GM10266 (cell line): Measurements from ENCODE around the gene FES.

Experiments
- DNase-seq: peaks from one replicate; pipeline ENCODE4 v3.0.0; 2012; ENCODE audit errors: extremely low spot score
- CTCF ChIP-seq: IDR thresholded peaks from 2 replicates; pipeline ENCODE4 v1.5.1; 2012; ENCODE audit warnings: mild to moderate bottlenecking, low read depth; ENCODE audit not compliant: control insufficient read depth, insufficient read depth; ENCODE audit errors: missing control alignments

Gene FES

DNA sequence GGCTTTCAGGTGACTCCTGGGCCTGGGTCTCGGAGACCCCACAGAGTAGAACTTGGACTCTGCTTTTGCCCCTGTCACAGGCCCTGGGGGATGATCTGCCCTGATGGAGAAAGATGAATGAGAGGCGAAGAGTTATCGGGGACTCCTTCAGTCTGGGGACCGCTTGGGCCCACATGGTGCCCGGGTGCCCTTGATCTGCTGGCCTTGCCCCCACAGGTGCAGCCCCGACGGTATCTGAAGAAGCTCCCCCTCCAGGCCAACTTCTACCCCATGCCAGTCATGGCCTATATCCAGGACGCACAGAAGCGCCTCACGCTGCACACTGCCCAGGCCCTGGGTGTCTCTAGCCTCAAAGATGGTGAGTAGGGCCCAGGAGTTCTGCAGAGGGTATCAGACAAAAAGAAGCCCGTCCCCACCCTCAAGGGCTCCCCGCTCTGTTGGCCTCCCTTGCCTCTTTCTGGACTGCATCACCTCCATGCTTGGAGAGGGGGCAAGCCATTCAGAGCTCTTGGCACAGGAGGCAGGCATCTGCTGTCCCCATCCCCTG lies 29.2 kb downstream of the FES start:
- TF ChIP-seq CTCF = no peak

GRCh38 chr15:90914305-90915080 lies 30.2 kb downstream of the FES start:
- no peak for TF ChIP-seq CTCF
- DNase-seq = no peak

More for the DNA sequence above, 29.2 kb downstream of the FES start:
- DNase-seq = no peak

DNA sequence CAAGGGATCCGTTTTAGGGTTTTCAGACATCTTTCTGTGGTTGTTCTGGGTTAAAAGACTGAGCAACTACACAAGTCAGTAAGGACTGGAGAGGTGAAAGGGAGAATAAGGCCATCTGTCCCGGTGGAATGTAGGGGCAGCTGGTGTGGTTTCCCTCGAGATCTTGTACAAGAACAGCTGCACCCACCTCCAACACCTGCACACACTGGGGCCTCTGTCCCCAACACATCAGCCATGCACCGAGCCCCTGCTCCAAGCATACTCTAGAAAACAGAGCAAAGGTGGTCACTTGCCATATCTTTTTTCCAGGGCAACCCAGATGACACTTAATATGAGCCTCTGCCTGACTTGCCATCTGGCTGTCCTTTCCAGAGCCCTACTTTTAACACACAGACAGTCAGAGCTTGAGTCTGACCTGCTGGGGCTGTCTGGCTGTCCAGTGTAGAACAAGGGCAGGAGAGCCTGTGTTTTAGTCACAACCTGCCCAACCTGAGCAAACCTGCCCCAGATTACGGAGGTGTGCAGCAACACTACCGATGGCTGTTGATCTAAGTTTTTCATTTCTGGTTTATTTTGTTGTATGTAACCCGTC lies 31.0 kb downstream of the FES start:
- no peak for DNase-seq

DNA sequence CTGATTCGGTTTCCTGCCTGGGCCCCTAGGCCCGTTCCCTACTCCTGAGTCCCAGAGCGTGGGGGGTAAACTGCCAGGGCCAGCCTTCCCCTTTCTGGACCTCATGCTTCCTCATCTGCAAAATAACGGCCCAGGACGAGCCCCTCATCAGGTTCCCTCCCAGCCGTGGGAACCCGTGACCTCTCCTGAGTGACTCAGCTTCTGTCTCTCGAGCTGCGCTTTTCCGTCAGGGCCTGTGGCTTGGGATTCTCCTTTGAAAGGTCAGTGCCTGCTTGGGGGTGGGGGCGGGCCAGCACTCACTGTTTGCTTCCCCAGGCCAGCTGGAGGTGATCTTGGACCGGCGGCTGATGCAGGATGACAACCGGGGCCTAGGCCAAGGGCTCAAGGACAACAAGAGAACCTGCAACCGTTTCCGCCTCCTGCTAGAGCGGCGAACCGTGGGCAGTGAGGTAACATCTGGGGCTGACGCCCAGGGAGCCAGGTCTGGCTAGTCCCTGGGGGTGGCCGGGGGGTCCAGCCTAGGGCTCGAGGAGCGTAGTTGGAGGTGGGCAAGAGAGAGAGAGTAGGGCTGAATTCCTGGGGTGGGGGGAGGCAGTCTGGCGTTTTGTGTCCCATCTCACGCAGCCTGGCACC lies 31.6 kb downstream of the FES start:
- TF ChIP-seq CTCF = no peak
- no peak for DNase-seq

More for the DNA sequence above, 31.0 kb downstream of the FES start:
- TF ChIP-seq CTCF = no peak

DNA sequence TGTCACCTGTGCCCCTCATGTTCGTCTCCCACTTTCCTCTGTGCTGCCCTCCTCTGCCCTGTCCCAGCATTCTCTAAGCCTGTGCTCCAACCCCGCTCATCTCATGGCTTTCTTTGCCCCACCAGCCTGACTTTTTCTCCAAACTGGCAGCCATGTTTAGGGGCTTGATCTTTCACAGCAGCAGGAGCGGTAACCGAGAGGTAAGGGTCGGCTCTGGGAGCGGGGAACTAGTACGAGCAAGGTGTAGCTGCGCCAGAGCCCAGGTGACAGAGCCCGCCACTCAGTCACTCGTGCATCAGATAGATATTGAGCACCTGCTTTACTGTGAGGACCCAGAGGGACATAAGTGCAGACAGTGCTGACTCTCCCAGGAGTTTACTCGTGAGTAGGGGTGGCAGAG lies 32.2 kb downstream of the FES start:
- no peak for DNase-seq
- no peak for TF ChIP-seq CTCF

DNA sequence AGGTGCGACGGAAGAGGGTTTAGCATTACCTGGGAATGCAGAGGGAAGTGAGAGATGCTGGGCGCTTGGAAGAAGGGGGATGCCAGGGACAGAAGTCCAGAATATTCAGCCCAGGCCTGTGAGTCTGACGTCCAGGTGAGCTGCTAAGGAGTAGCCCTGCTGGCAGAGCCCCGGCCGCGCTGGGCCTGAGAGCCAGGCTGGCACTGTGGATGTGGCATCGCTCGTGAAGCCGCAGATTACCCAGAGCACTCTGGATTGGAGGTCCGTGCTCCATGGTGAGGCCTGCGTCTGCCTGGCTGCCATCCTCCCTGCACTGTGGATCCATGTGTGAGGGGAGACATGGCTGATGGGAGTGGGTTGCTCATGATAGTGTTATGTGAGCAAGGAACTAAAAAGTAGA lies 33.3 kb downstream of the FES start:
- TF ChIP-seq CTCF = no peak
- DNase-seq = no peak
